Common myeloid progenitor, CD34-positive (primary cell): ENCODE measurements around the gene CEMIP.

ENCODE experiments used
- CTCF ChIA-PET: fragments of 350-600 bp; sonication (Branson Sonifier 250); formaldehyde crosslinking; loops from one replicate; lab custom pipeline; 2021; ENCODE audit warnings: antibody characterized with exemption; lab: Charles Lee
- POLR2A ChIA-PET: fragments of 350-600 bp; sonication (Branson Sonifier 250); formaldehyde crosslinking; loops from one replicate; lab custom pipeline; 2021; ENCODE audit warnings: antibody characterized with exemption; lab: Charles Lee
- DNase-seq, 3 donors: peaks; one replicate each; pipeline versions ENCODE4 v3.0.0 to v3.0.0-alpha.2; 2013
- H3K27ac ChIP-seq, 2 experiments: 1 replicate in 1 of 2; 2 replicates in 1 of 2; pipeline ENCODE4 v1.7.0; 2013; ENCODE audit warnings: inconsistent platforms in 2 of 2, low read length in 2 of 2, mild to moderate bottlenecking in 2 of 2, low read depth in 1 of 2, moderate library complexity in 1 of 2; ENCODE audit not compliant: severe bottlenecking in 2 of 2, insufficient read depth in 1 of 2, poor library complexity in 1 of 2
- H3K27me3 ChIP-seq, 5 experiments: replicated peaks in 2 of 5; 1 replicate in 3 of 5; 2 replicates in 2 of 5; pipeline versions ENCODE4 v1.6.1 to v1.7.0; 2013; ENCODE audit warnings: low read length in 4 of 5, mild to moderate bottlenecking in 2 of 5, moderate library complexity in 2 of 5, inconsistent platforms in 1 of 5; ENCODE audit not compliant: insufficient read depth in 5 of 5, control insufficient read depth in 4 of 5
- H3K36me3 ChIP-seq, 4 experiments: 1 replicate in 2 of 4; 2 replicates in 2 of 4; pipeline versions ENCODE4 v1.6.1 to v1.7.0; 2013; ENCODE audit warnings: low read length in 3 of 4, control low read depth in 1 of 4, mild to moderate bottlenecking in 1 of 4; ENCODE audit not compliant: control insufficient read depth in 4 of 4, insufficient read depth in 4 of 4
- H3K4me1 ChIP-seq, 4 experiments: 1 replicate in 3 of 4; 2 replicates in 1 of 4; pipeline versions ENCODE4 v1.6.1 to v1.7.1; 2013; ENCODE audit warnings: low read length in 3 of 4, mild to moderate bottlenecking in 3 of 4, control low read depth in 1 of 4, inconsistent platforms in 1 of 4, moderate library complexity in 1 of 4; ENCODE audit not compliant: control insufficient read depth in 4 of 4, insufficient read depth in 4 of 4; ENCODE audit errors: control extremely low read depth in 1 of 4
- H3K4me3 ChIP-seq, 7 experiments: 1 replicate in 4 of 7; 2 replicates in 3 of 7; pipeline versions ENCODE4 v1.5.1 to v1.7.0; 2013; ENCODE audit warnings: mild to moderate bottlenecking in 7 of 7, low read length in 6 of 7, moderate library complexity in 6 of 7, inconsistent platforms in 2 of 7, low read depth in 2 of 7, control low read depth in 1 of 7; ENCODE audit not compliant: insufficient read depth in 4 of 7, control insufficient read depth in 1 of 7; ENCODE audit errors: extremely low read depth in 1 of 7
- H3K9me3 ChIP-seq, 5 experiments: 1 replicate in 4 of 5; 2 replicates in 1 of 5; pipeline versions ENCODE4 v1.6.1 to v1.7.1; 2013; ENCODE audit warnings: low read length in 4 of 5, mild to moderate bottlenecking in 2 of 5, inconsistent platforms in 1 of 5, low read depth in 1 of 5, moderate library complexity in 1 of 5; ENCODE audit not compliant: control insufficient read depth in 4 of 5, insufficient read depth in 2 of 5; ENCODE audit errors: control extremely low read depth in 1 of 5
- WGBS: methylation state at CpG from one replicate; pipeline ENCODE4 v1.1.5; 2013; ENCODE audit not compliant: insufficient coverage; 5-methylcytosine and 5-hydroxymethylcytosine counted together

CEMIP gene

GRCh38 chr15:80942746-80943565, 163.8 kb downstream of the CEMIP start:
- 99% methylated on average over 15 of the region's 16 CpGs for WGBS
- ChIA-PET POLR2A (interaction anchor here (0.6 kb wide), 1 partner anchor 1545 kb away, joined by 3 read pairs; no protein-coding TSS in a partner anchor), CTCF (no interaction called here)
- no peaks in the 10 kb centered on the region for H3K4me1 ChIP-seq
- H3K4me3 ChIP-seq = no peak overlapping the region
- no peaks in the 10 kb centered on the region for H3K9me3 ChIP-seq
- peaks cover 8 to 52% (median 31%) of the 10 kb centered on the region in 4 experiments for H3K36me3 ChIP-seq
- H3K27me3 ChIP-seq = no peaks in the 10 kb centered on the region
- no peak for DNase-seq
- no peak overlapping the region for H3K27ac ChIP-seq

GRCh38 chr15:80944818-80945217, 165.6 kb downstream of the CEMIP start:
- DNase-seq = no peak
- no peaks in the 10 kb centered on the region for H3K27me3 ChIP-seq
- H3K4me3 ChIP-seq = no peak overlapping the region
- ChIA-PET POLR2A (no interaction called here), CTCF (no interaction called here)
- H3K36me3 ChIP-seq = peaks cover 8 to 70% (median 42%) of the 10 kb centered on the region in 4 experiments
- no peak overlapping the region for H3K27ac ChIP-seq
- 100% methylated on average over 1 of the region's 3 CpGs for WGBS
- H3K9me3 ChIP-seq = no peaks in the 10 kb centered on the region
- H3K4me1 ChIP-seq = no peaks in the 10 kb centered on the region

GRCh38 chr15:80945605-80946004, 166.4 kb downstream of the CEMIP start:
- ChIA-PET POLR2A (no interaction called here), CTCF (no interaction called here)
- no peaks in the 10 kb centered on the region for H3K4me1 ChIP-seq
- WGBS = 91% methylated on average over 5 of the region's 5 CpGs
- H3K27ac ChIP-seq = no peak overlapping the region
- peaks cover 8 to 76% (median 44%) of the 10 kb centered on the region in 4 experiments for H3K36me3 ChIP-seq
- no peak for DNase-seq
- no peaks in the 10 kb centered on the region for H3K9me3 ChIP-seq
- no peaks in the 10 kb centered on the region for H3K27me3 ChIP-seq
- no peak overlapping the region for H3K4me3 ChIP-seq

- DNase-seq = no peak
- H3K27me3 ChIP-seq = no peaks in the 10 kb centered on the region
- WGBS = 96% methylated on average over 8 of the region's 8 CpGs
- H3K4me3 ChIP-seq = no peak overlapping the region
- no peaks in the 10 kb centered on the region for H3K4me1 ChIP-seq
- ChIA-PET CTCF (no interaction called here), POLR2A (no interaction called here)
- H3K9me3 ChIP-seq = no peaks in the 10 kb centered on the region
- peaks cover 11 to 75% (median 48%) of the 10 kb centered on the region in 4 experiments for H3K36me3 ChIP-seq
- no peak overlapping the region for H3K27ac ChIP-seq
Observed at GRCh38 chr15:80946576-80946975, 167.4 kb downstream of the CEMIP start.

- no peaks in the 10 kb centered on the region for H3K27me3 ChIP-seq
- H3K9me3 ChIP-seq = no peaks in the 10 kb centered on the region
- H3K36me3 ChIP-seq = peaks cover 9 to 67% (median 42%) of the 10 kb centered on the region in 4 experiments
- no peaks in the 10 kb centered on the region for H3K4me1 ChIP-seq
- ChIA-PET POLR2A (no interaction called here), CTCF (no interaction called here)
- H3K27ac ChIP-seq = no peak overlapping the region
- no peak for DNase-seq
- WGBS = 98% methylated on average over 13 of the region's 13 CpGs
- no peak overlapping the region for H3K4me3 ChIP-seq
Observed at GRCh38 chr15:80948651-80949292, 169.6 kb downstream of the CEMIP start.

- ChIA-PET POLR2A (no interaction called here), CTCF (interaction anchor here (0.6 kb wide), 1 partner anchor 10 kb away, joined by 3 read pairs; no protein-coding TSS in a partner anchor)
- Histone ChIP-seq H3K27ac (no peak overlapping the region), H3K4me3 (no peak overlapping the region), H3K4me1 (no peaks in the 10 kb centered on the region), H3K27me3 (no peaks in the 10 kb centered on the region), H3K9me3 (no peaks in the 10 kb centered on the region), H3K36me3 (peaks cover 9 to 65% (median 42%) of the 10 kb centered on the region in 4 experiments)
- DNase-seq = no peak
- WGBS = 95% methylated on average over 3 of the region's 4 CpGs
Observed at GRCh38 chr15:80949756-80950155, 170.6 kb downstream of the CEMIP start.
